Measurements from ENCODE around the gene UGT1A9. TPM values are rescaled to one million over a fixed set of nuclear protein-coding genes. Genes with fewer than 3 reads are reported as not detected.

The UGT1A9 gene
- total and polyA plus RNA-seq, 2 of the 13 experiments (the other 11 are each of a cell fraction or from before 2014, with no cell fraction given), result 0.07 TPM; not detected in 1

GRCh38 chr2:233817995-233818638, 146.4 kb downstream of the UGT1A9 start (continued):
- TF ChIP-seq TP53 (CRISPR knock-in tag; conservative IDR thresholded peaks at IDR 0.05) (no peak), ZNF512B (CRISPR knock-in tag; IDR thresholded peaks at IDR 0.05; ENCODE audit: borderline replicate concordance) (no peak), KDM1A (CRISPR knock-in tag; IDR thresholded peaks at IDR 0.05) (0 out of 2 replicates have a peak, but pooled peaks have one; percentile 39), ZSCAN22 (CRISPR knock-in tag; IDR thresholded peaks at IDR 0.05) (no peak), SKI (IDR thresholded peaks at IDR 0.05; ENCODE audit: partially characterized antibody) (no peak), SNAPC4 (CRISPR knock-in tag; IDR thresholded peaks at IDR 0.05) (no peak), KLF13 (CRISPR knock-in tag; IDR thresholded peaks at IDR 0.05) (no peak), ARID5B (CRISPR knock-in tag; IDR thresholded peaks at IDR 0.05) (0 out of 2 replicates have a peak, but pooled peaks have one; percentile 14), MIER3 (CRISPR knock-in tag; IDR thresholded peaks at IDR 0.05; ENCODE audit: borderline replicate concordance) (no peak), THRA (CRISPR knock-in tag; IDR thresholded peaks at IDR 0.05; ENCODE audit: borderline replicate concordance) (no peak)
